Measurements from ENCODE around the gene RAD51B.
"Not testable (repeated sequence)": the region's sequence is repeated elsewhere in the genome, so short reads cannot be mapped to it uniquely, and the experiment has no call there.

RAD51B gene

GRCh38 chr14:68219407-68219806, 399.8 kb downstream of the RAD51B start:
- DNase-seq: no peak

- DNase-seq: not testable (repeated sequence)
Measured at GRCh38 chr14:68221046-68221445, 401.5 kb downstream of the RAD51B start.

- DNase-seq: no peak
Measured at GRCh38 chr14:68222154-68222553, 402.6 kb downstream of the RAD51B start.

GRCh38 chr14:68222726-68223125, 403.1 kb downstream of the RAD51B start:
- no peak for DNase-seq

- DNase-seq: no peak
Measured at GRCh38 chr14:68223631-68224030, 404.1 kb downstream of the RAD51B start.

GRCh38 chr14:68225321-68225720, 405.7 kb downstream of the RAD51B start:
- DNase-seq: no peak

- DNase-seq: no peak
Measured at GRCh38 chr14:68226523-68226922, 406.9 kb downstream of the RAD51B start.

GRCh38 chr14:68228656-68229055, 409.1 kb downstream of the RAD51B start:
- DNase-seq: no peak

- no peak for DNase-seq
Measured at GRCh38 chr14:68229423-68230100, 410.0 kb downstream of the RAD51B start.

- no peak for DNase-seq
Measured at GRCh38 chr14:68230202-68230949, 410.8 kb downstream of the RAD51B start.

- DNase-seq: no peak
Measured at GRCh38 chr14:68230950-68231717, 411.6 kb downstream of the RAD51B start.

GRCh38 chr14:68231898-68232297, 412.3 kb downstream of the RAD51B start:
- DNase-seq: no peak

- DNase-seq: no peak
Measured at GRCh38 chr14:68232300-68233055, 412.9 kb downstream of the RAD51B start.

GRCh38 chr14:68233101-68233784, 413.7 kb downstream of the RAD51B start:
- DNase-seq: no peak

- DNase-seq: no peak
Measured at GRCh38 chr14:68234101-68234905, 414.7 kb downstream of the RAD51B start.

GRCh38 chr14:68235011-68235410, 415.4 kb downstream of the RAD51B start:
- DNase-seq: no peak

GRCh38 chr14:68236582-68237458, 417.2 kb downstream of the RAD51B start:
- no peak for DNase-seq

GRCh38 chr14:68238551-68238950, 419.0 kb downstream of the RAD51B start:
- DNase-seq: no peak

GRCh38 chr14:68238976-68239375, 419.4 kb downstream of the RAD51B start:
- DNase-seq: no peak

GRCh38 chr14:68239988-68240771, 420.6 kb downstream of the RAD51B start:
- no peak for DNase-seq

Data from NCI-H526 treated with DMSO at 0.1 percent for 48 hours (cell line).